Measurements from ENCODE around the gene NXN. TPM values are rescaled to one million over a fixed set of nuclear protein-coding genes. Genes with fewer than 3 reads are reported as not detected.
A peak's percentile ranks its signal among the peaks of the same experiment; 100 is the strongest.
"Not testable (repeated sequence)": the region's sequence is repeated elsewhere in the genome, so short reads cannot be mapped to it uniquely, and the experiment has no call there.

The NXN gene
- total RNA-seq, 1 donor from 2014 or later = 76.4 TPM

DNA sequence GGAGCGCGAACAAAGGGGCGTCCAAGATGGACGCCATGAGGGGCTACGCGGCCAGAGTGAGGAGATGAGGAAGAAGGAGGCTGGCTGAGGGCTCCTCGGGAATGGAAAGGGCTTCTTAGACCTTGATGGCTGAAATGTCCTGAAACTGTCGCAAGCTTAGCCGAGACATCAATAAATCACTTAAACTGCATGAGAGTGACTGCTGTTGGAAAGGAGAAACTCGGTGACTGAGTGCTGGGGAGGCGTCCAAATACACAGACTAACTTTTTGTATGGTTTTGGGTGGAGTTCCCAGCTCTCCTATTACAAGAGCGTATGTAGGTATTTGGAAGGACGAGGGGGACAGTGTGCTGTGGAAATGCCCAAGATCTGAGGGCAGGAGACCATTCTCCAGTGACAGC lies 226.2 kb downstream of the NXN start:
- Mint-ChIP-seq H3K36me3 (ENCODE audit: low read depth) (peaks cover 32% of the 10 kb centered on the region), H3K4me1 (peaks cover 54% of the 10 kb centered on the region), H3K27me3 (ENCODE audit: low read depth) (no peaks in the 10 kb centered on the region), H3K27ac (ENCODE audit: unreplicated experiment) (no peak overlapping the region), H3K9me3 (peaks cover 5% of the 10 kb centered on the region), H3K4me3 (peak overlapping the region; percentile 85)
- TF ChIP-seq, protein P1, sequence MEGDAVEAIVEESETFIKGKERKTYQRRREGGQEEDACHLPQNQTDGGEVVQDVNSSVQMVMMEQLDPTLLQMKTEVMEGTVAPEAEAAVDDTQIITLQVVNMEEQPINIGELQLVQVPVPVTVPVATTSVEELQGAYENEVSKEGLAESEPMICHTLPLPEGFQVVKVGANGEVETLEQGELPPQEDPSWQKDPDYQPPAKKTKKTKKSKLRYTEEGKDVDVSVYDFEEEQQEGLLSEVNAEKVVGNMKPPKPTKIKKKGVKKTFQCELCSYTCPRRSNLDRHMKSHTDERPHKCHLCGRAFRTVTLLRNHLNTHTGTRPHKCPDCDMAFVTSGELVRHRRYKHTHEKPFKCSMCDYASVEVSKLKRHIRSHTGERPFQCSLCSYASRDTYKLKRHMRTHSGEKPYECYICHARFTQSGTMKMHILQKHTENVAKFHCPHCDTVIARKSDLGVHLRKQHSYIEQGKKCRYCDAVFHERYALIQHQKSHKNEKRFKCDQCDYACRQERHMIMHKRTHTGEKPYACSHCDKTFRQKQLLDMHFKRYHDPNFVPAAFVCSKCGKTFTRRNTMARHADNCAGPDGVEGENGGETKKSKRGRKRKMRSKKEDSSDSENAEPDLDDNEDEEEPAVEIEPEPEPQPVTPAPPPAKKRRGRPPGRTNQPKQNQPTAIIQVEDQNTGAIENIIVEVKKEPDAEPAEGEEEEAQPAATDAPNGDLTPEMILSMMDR (conservative IDR thresholded peaks at IDR 0.05) = no peak
- no peak for DNase-seq (ENCODE audit: low read depth, low spot score)

DNA sequence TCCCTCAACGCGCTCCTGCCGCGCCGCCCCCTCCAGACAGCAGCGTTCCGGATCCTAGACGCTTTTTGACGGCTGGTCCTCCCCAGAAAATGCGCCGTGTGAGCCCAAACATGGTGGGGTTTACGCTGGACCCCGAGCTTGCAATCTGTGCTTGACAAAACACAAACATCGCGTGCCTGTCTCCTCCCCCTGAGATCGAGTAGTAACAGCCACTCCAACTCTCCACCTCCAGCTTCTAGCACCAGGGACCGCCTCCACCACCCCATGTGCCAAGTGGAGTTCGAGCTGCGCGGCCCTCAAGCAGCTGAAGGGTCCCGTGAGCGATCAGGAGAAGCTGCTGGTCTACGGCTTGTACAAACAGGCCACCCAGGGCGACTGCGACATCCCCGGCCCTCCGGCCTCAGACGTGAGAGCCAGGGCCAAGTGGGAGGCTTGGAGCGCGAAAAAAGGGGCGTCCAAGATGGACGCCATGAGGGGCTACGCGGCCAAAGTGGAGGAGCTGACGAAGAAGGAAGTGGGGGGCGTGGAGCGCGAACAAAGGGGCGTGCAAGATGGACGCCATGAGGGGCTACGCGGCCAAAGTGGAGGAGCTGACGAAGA lies 226.9 kb downstream of the NXN start:
- Mint-ChIP-seq H3K27me3 (ENCODE audit: low read depth) (no peaks in the 10 kb centered on the region), H3K27ac (ENCODE audit: unreplicated experiment) (peak overlapping the region; percentile 98), H3K36me3 (ENCODE audit: low read depth) (peaks cover 39% of the 10 kb centered on the region), H3K4me1 (peaks cover 54% of the 10 kb centered on the region), H3K4me3 (peak overlapping the region; percentile 91), H3K9me3 (peaks cover 5% of the 10 kb centered on the region)
- no peak for DNase-seq (ENCODE audit: low read depth, low spot score)
- TF ChIP-seq, protein P1 (conservative IDR thresholded peaks at IDR 0.05) = no peak

GRCh38 chr17:752002-752619 lies 227.5 kb downstream of the NXN start, which contains the start of gene GEMIN4:
Gene GEMIN4, minus strand, starts transcription at chr17:752264. Its CDS starts 122 bp downstream, at chr17:752142.
- H3K4me3 Mint-ChIP-seq = peak within 1 kb of the TSS; percentile 93
- DNase-seq (ENCODE audit: low read depth, low spot score) = peak; percentile 99
- H3K4me1 Mint-ChIP-seq = peaks cover 54% of the 10 kb centered on the region
- peaks cover 5% of the 10 kb centered on the region for H3K9me3 Mint-ChIP-seq
- no peaks in the 10 kb centered on the region for H3K27me3 Mint-ChIP-seq (ENCODE audit: low read depth)
- H3K36me3 Mint-ChIP-seq (ENCODE audit: low read depth) = peaks cover 37% of the 10 kb centered on the region
- H3K27ac Mint-ChIP-seq (ENCODE audit: unreplicated experiment) = peak within 1 kb of the TSS; percentile 98
- TF ChIP-seq, protein P1 (conservative IDR thresholded peaks at IDR 0.05) = peak; percentile 97

GRCh38 chr17:751269-752001 lies 228.1 kb downstream of the NXN start:
- H3K27ac Mint-ChIP-seq (ENCODE audit: unreplicated experiment) = peak overlapping the region; percentile 96
- peaks cover 32% of the 10 kb centered on the region for H3K36me3 Mint-ChIP-seq (ENCODE audit: low read depth)
- H3K4me1 Mint-ChIP-seq = peaks cover 48% of the 10 kb centered on the region
- peak overlapping the region; percentile 93 for H3K4me3 Mint-ChIP-seq
- no peaks in the 10 kb centered on the region for H3K27me3 Mint-ChIP-seq (ENCODE audit: low read depth)
- H3K9me3 Mint-ChIP-seq = peaks cover 5% of the 10 kb centered on the region
- TF ChIP-seq, protein P1 (conservative IDR thresholded peaks at IDR 0.05) = no peak
- no peak for DNase-seq (ENCODE audit: low read depth, low spot score)

DNA sequence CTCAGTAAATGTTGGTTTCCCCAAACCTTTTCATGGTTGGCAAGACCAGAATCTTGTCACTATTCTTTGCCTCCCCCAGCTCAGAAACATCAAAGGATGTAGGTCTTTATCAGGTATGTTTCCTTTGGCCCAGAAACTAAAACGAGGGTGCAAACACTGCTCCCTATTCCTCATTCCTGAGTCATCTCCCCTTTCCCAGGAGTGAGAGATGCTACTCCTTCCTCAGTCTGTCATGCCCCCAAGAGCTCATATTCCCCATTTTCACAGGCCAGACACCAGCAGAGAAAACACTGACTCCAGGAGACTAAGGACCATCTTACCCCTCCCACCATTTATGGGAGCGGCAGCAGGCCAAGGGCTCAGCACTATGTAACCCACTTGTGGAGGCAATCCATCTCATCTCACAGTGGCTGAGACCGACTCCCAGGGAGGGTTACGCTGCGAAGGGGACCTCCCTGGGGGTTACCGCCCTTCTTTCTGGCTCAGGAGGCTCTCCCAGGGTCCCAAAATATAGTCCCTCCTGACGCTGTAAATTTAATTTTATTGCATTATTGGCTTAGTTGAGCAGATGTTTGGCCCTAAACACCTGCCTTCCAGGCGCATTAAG lies 229.0 kb downstream of the NXN start:
- peaks cover 5% of the 10 kb centered on the region for H3K9me3 Mint-ChIP-seq
- peak overlapping the region; percentile 16 for H3K27ac Mint-ChIP-seq (ENCODE audit: unreplicated experiment)
- H3K4me3 Mint-ChIP-seq = peak overlapping the region; percentile 93
- peaks cover 27% of the 10 kb centered on the region for H3K36me3 Mint-ChIP-seq (ENCODE audit: low read depth)
- H3K27me3 Mint-ChIP-seq (ENCODE audit: low read depth) = no peaks in the 10 kb centered on the region
- DNase-seq (ENCODE audit: low read depth, low spot score) = no peak
- H3K4me1 Mint-ChIP-seq = peaks cover 39% of the 10 kb centered on the region
- TF ChIP-seq, protein P1 (conservative IDR thresholded peaks at IDR 0.05) = no peak

DNA sequence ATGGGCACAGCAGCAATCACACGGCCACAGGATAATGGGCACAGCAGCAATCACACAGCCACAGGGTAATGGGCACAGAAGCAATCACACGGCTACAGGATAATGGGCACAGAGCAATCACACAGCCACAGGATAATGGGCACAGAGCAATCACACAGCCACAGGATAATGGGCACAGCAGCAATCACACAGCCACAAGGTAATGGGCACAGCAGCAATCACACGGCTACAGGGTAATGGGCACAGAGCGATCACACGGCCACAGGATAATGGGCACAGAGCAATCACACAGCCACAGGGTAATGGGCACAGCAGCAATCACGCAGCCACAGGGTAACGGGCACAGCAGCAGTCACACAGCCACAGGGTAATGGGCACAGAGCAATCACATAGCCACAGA lies 230.2 kb downstream of the NXN start:
- peak overlapping the region; percentile 93 for H3K4me3 Mint-ChIP-seq
- H3K27me3 Mint-ChIP-seq (ENCODE audit: low read depth); DNase-seq (ENCODE audit: low read depth, low spot score); H3K9me3 Mint-ChIP-seq; H3K27ac Mint-ChIP-seq (ENCODE audit: unreplicated experiment): not testable (repeated sequence)
- peaks cover 27% of the 10 kb centered on the region for H3K36me3 Mint-ChIP-seq (ENCODE audit: low read depth)
- H3K4me1 Mint-ChIP-seq = peaks cover 37% of the 10 kb centered on the region

All from neural crest cell (in vitro differentiated cells).